Stimulated activated naive B cell treated with anti-CD40 and anti-IgM and Interleukin-4, amounts not matched to agents 10 μg/mL and 1 μg/mL and 100 μg/mL, for 72 hours (primary cell): ENCODE results near the gene NR2F2.

Experiments
- ATAC-seq, 2 donors: fragments of 150-1000 bp; cut with Tn5 transposase; replicated peaks; 2 replicates each; pipeline ENCODE4 v1.10.0; 2021; ENCODE audit warnings: moderate library complexity in 1 of 2
- DNase-seq: peaks from one replicate; pipeline ENCODE4 v3.0.0; 2021
- H3K27ac Mint-ChIP-seq: one replicate; pipeline ENCODE4 v1.8.0; 2022; ENCODE audit warnings: mild to moderate bottlenecking, mixed read lengths
- H3K27me3 Mint-ChIP-seq, 2 donors: one replicate each; pipeline ENCODE4 v1.8.0; 2022; ENCODE audit warnings: mixed read lengths in 2 of 2
- H3K36me3 Mint-ChIP-seq, 2 donors: one replicate each; pipeline ENCODE4 v1.8.0; 2022; ENCODE audit warnings: mixed read lengths in 2 of 2, mild to moderate bottlenecking in 1 of 2
- H3K4me1 Mint-ChIP-seq, 2 donors: one replicate each; pipeline ENCODE4 v1.8.0; 2022; ENCODE audit warnings: mixed read lengths in 2 of 2, mild to moderate bottlenecking in 1 of 2
- H3K4me3 Mint-ChIP-seq, 2 donors: one replicate each; pipeline ENCODE4 v1.8.0; 2022; ENCODE audit warnings: mild to moderate bottlenecking in 2 of 2, mixed read lengths in 2 of 2, moderate library complexity in 1 of 2
- H3K9me3 Mint-ChIP-seq, 2 donors: one replicate each; pipeline ENCODE4 v1.8.0; 2022; ENCODE audit warnings: mixed read lengths in 2 of 2, mild to moderate bottlenecking in 1 of 2

Gene NR2F2

GRCh38 chr15:96332637-96333121 is 2.2 kb downstream of the NR2F2 start:
- peaks cover 3 to 9% of the 10 kb centered on the region in 2 donors for H3K36me3 Mint-ChIP-seq
- H3K4me1 Mint-ChIP-seq = peaks cover 10 to 23% of the 10 kb centered on the region in 2 donors
- peak overlapping the region; percentile 86 for H3K27ac Mint-ChIP-seq
- H3K4me3 Mint-ChIP-seq = peak overlapping the region; percentile 30 to 47
- DNase-seq (no peak), ATAC-seq (no peak)
- H3K27me3 Mint-ChIP-seq = peaks cover 78 to 92% of the 10 kb centered on the region in 2 donors
- peaks cover 0 to 5% of the 10 kb centered on the region in 2 donors for H3K9me3 Mint-ChIP-seq

- ATAC-seq (no peak), DNase-seq (no peak)
- peaks cover 72 to 85% of the 10 kb centered on the region in 2 donors for H3K27me3 Mint-ChIP-seq
- H3K9me3 Mint-ChIP-seq = peaks cover 0 to 5% of the 10 kb centered on the region in 2 donors
- peaks cover 3 to 9% of the 10 kb centered on the region in 2 donors for H3K36me3 Mint-ChIP-seq
- H3K4me1 Mint-ChIP-seq = peaks cover 10 to 23% of the 10 kb centered on the region in 2 donors
- peak overlapping the region; percentile 47 to 67 for H3K4me3 Mint-ChIP-seq
- peak overlapping the region; percentile 86 for H3K27ac Mint-ChIP-seq
Measured at GRCh38 chr15:96333131-96334016, 2.9 kb downstream of the NR2F2 start.

- peaks cover 68 to 78% of the 10 kb centered on the region in 2 donors for H3K27me3 Mint-ChIP-seq
- no peak overlapping the region for H3K4me3 Mint-ChIP-seq
- no peak for DNase-seq
- ATAC-seq = no peak
- H3K36me3 Mint-ChIP-seq = peaks cover 3 to 9% of the 10 kb centered on the region in 2 donors
- peaks cover 0 to 5% of the 10 kb centered on the region in 2 donors for H3K9me3 Mint-ChIP-seq
- H3K4me1 Mint-ChIP-seq = peaks cover 10 to 23% of the 10 kb centered on the region in 2 donors
- H3K27ac Mint-ChIP-seq = peak overlapping the region; percentile 73
Measured at GRCh38 chr15:96334017-96334704, 3.7 kb downstream of the NR2F2 start.

- peaks cover 3 to 9% of the 10 kb centered on the region in 2 donors for H3K36me3 Mint-ChIP-seq
- H3K4me3 Mint-ChIP-seq = no peak overlapping the region
- H3K9me3 Mint-ChIP-seq = peaks cover 0 to 5% of the 10 kb centered on the region in 2 donors
- no peak for DNase-seq
- no peak for ATAC-seq
- H3K27me3 Mint-ChIP-seq = peaks cover 66 to 78% of the 10 kb centered on the region in 2 donors
- H3K27ac Mint-ChIP-seq = peak overlapping the region; percentile 73
- peaks cover 10 to 22% of the 10 kb centered on the region in 2 donors for H3K4me1 Mint-ChIP-seq
Measured at GRCh38 chr15:96334705-96335410, 4.4 kb downstream of the NR2F2 start.

GRCh38 chr15:96335411-96336024 is 5.0 kb downstream of the NR2F2 start:
- peaks cover 3 to 8% of the 10 kb centered on the region in 2 donors for H3K36me3 Mint-ChIP-seq
- no peak for DNase-seq
- peaks cover 0 to 3% of the 10 kb centered on the region in 2 donors for H3K9me3 Mint-ChIP-seq
- H3K4me3 Mint-ChIP-seq = no peak overlapping the region
- ATAC-seq = no peak
- H3K4me1 Mint-ChIP-seq = peaks cover 7 to 18% of the 10 kb centered on the region in 2 donors
- H3K27ac Mint-ChIP-seq = no peak overlapping the region
- H3K27me3 Mint-ChIP-seq = peaks cover 67 to 78% of the 10 kb centered on the region in 2 donors

- peaks cover 4 to 18% of the 10 kb centered on the region in 2 donors for H3K4me1 Mint-ChIP-seq
Measured at GRCh38 chr15:96336108-96336595, 5.7 kb downstream of the NR2F2 start.

GRCh38 chr15:96336596-96337364 is 6.3 kb downstream of the NR2F2 start:
- Mint-ChIP-seq H3K4me1 (peaks cover 0 to 13% of the 10 kb centered on the region in 2 donors), H3K36me3 (peaks cover 3 to 4% of the 10 kb centered on the region in 2 donors), H3K9me3 (peaks cover 0 to 3% of the 10 kb centered on the region in 2 donors), H3K27ac (no peak overlapping the region), H3K4me3 (no peak overlapping the region), H3K27me3 (peaks cover 66 to 79% of the 10 kb centered on the region in 2 donors)
- ATAC-seq (no peak), DNase-seq (no peak)

More at GRCh38 chr15:96336108-96336595, 5.7 kb downstream of the NR2F2 start:
- peaks cover 65 to 78% of the 10 kb centered on the region in 2 donors for H3K27me3 Mint-ChIP-seq
- H3K9me3 Mint-ChIP-seq = peaks cover 0 to 3% of the 10 kb centered on the region in 2 donors
- H3K27ac Mint-ChIP-seq = no peak overlapping the region
- H3K36me3 Mint-ChIP-seq = peaks cover 3 to 4% of the 10 kb centered on the region in 2 donors
- DNase-seq = no peak
- H3K4me3 Mint-ChIP-seq = no peak overlapping the region
- no peak for ATAC-seq

GRCh38 chr15:96337365-96338023 is 7.0 kb downstream of the NR2F2 start:
- Mint-ChIP-seq H3K4me3 (no peak overlapping the region), H3K27ac (no peak overlapping the region), H3K4me1 (peaks cover 0 to 11% of the 10 kb centered on the region in 2 donors), H3K9me3 (peaks cover 0 to 3% of the 10 kb centered on the region in 2 donors), H3K36me3 (peaks cover 3 to 4% of the 10 kb centered on the region in 2 donors), H3K27me3 (peaks cover 68 to 84% of the 10 kb centered on the region in 2 donors)
- DNase-seq (no peak), ATAC-seq (no peak)

GRCh38 chr15:96338074-96338765 is 7.7 kb downstream of the NR2F2 start:
- H3K27me3 Mint-ChIP-seq = peaks cover 71 to 84% of the 10 kb centered on the region in 2 donors
- peaks cover 3 to 4% of the 10 kb centered on the region in 2 donors for H3K36me3 Mint-ChIP-seq
- peaks cover 0 to 1% of the 10 kb centered on the region in 2 donors for H3K9me3 Mint-ChIP-seq
- DNase-seq (no peak), ATAC-seq (no peak)
- no peak overlapping the region for H3K4me3 Mint-ChIP-seq
- H3K27ac Mint-ChIP-seq = no peak overlapping the region
- H3K4me1 Mint-ChIP-seq = peaks cover 0 to 4% of the 10 kb centered on the region in 2 donors

GRCh38 chr15:96338766-96339618 is 8.5 kb downstream of the NR2F2 start:
- no peak for DNase-seq
- ATAC-seq = no peak
- H3K9me3 Mint-ChIP-seq = peaks cover 0 to 1% of the 10 kb centered on the region in 2 donors
- H3K27me3 Mint-ChIP-seq = peaks cover 72 to 84% of the 10 kb centered on the region in 2 donors
- H3K4me1 Mint-ChIP-seq = no peaks in the 10 kb centered on the region
- H3K27ac Mint-ChIP-seq = peak overlapping the region; percentile 67
- H3K4me3 Mint-ChIP-seq = no peak overlapping the region
- no peaks in the 10 kb centered on the region for H3K36me3 Mint-ChIP-seq

- Mint-ChIP-seq H3K4me3 (no peak overlapping the region), H3K27me3 (peaks cover 73 to 84% of the 10 kb centered on the region in 2 donors), H3K27ac (peak overlapping the region; percentile 67), H3K9me3 (peaks cover 0 to 1% of the 10 kb centered on the region in 2 donors), H3K4me1 (no peaks in the 10 kb centered on the region), H3K36me3 (no peaks in the 10 kb centered on the region)
- ATAC-seq (no peak), DNase-seq (no peak)
Measured at GRCh38 chr15:96339619-96340347, 9.3 kb downstream of the NR2F2 start.
